Endothelial cell of umbilical vein (primary cell): ENCODE measurements around the gene SHCBP1L. TPM values are rescaled to one million over a fixed set of nuclear protein-coding genes. Genes with fewer than 3 reads are reported as not detected.

Experiments
- BruUV-seq: library from RNA; stranded (reverse); fragments of 400-500 nt; replicated peaks from 2 replicates; lab custom pipeline; 2021; lab: Mats Ljungman, UMichigan
- CTCF ChIA-PET: fragments of 300-600, 350-600 bp; sonication (Branson Sonifier 250); formaldehyde crosslinking; loops from one replicate; lab custom pipeline; 2021; ENCODE audit warnings: antibody characterized with exemption, inconsistent platforms; lab: Charles Lee
- POLR2A ChIA-PET: fragments of 300-600, 350-600 bp; sonication (Branson Sonifier 250); formaldehyde crosslinking; loops from one replicate; lab custom pipeline; 2021; ENCODE audit warnings: antibody characterized with exemption, inconsistent platforms; lab: Charles Lee
- DNase-seq: peaks from one replicate; pipeline ENCODE4 v3.0.0-alpha.2; 2011; ENCODE audit warnings: low read depth, low spot score
- FAIRE-seq: peaks from 2 replicates; lab custom pipeline; 2011; peaks lifted over from hg19 to GRCh38; lab: Jason Lieb, UNC
- H2AFZ ChIP-seq: 2 replicates; pipeline ENCODE4 v1.6.0; 2012; ENCODE audit warnings: low read depth, low read length, control low read depth, inconsistent platforms
- H3K27ac ChIP-seq: 2 replicates; pipeline ENCODE4 v1.5.1; 2011; ENCODE audit warnings: low read depth, mild to moderate bottlenecking, control low read depth, low read length, moderate library complexity; ENCODE audit not compliant: insufficient read depth
- H3K27me3 ChIP-seq, 2 experiments: 2 replicates each; pipeline versions ENCODE4 v1.6.0 to v1.6.1; 2011; ENCODE audit warnings: low read length in 2 of 2, mixed read lengths in 1 of 2; ENCODE audit not compliant: control insufficient read depth in 2 of 2, insufficient read depth in 2 of 2
- H3K36me3 ChIP-seq, 2 experiments: 2 replicates in 1 of 2; 3 replicates in 1 of 2; pipeline ENCODE4 v1.5.1; 2011; ENCODE audit warnings: low read length in 2 of 2, mild to moderate bottlenecking in 1 of 2, moderate library complexity in 1 of 2; ENCODE audit not compliant: control insufficient read depth in 2 of 2, insufficient read depth in 2 of 2; ENCODE audit errors: extremely low read depth in 1 of 2
- H3K4me1 ChIP-seq: 3 replicates; pipeline ENCODE4 v1.5.1; 2011; ENCODE audit warnings: mild to moderate bottlenecking, low read length; ENCODE audit not compliant: control insufficient read depth, insufficient read depth; ENCODE audit errors: extremely low read depth
- H3K4me2 ChIP-seq: 2 replicates; pipeline ENCODE4 v1.6.1; 2011; ENCODE audit warnings: low read length, control low read depth, mixed read lengths; ENCODE audit not compliant: insufficient read depth
- H3K4me3 ChIP-seq, 3 experiments: fragments of 200-600 bp in 1 of 3; sonication (generic), shearing (Covaris generic) in 1 of 3; replicated peaks in 1 of 3; 2 replicates each; pipeline ENCODE4 v1.5.1; 2011 to 2016; ENCODE audit warnings: control low read depth in 3 of 3, low read length in 3 of 3, mild to moderate bottlenecking in 2 of 3, inconsistent platforms in 1 of 3, low read depth in 1 of 3, moderate library complexity in 1 of 3; ENCODE audit not compliant: insufficient read depth in 1 of 3
- H3K79me2 ChIP-seq: 2 replicates; pipeline ENCODE4 v1.6.0; 2012; ENCODE audit warnings: low read length, inconsistent platforms; ENCODE audit not compliant: control insufficient read depth, insufficient read depth
- H3K9ac ChIP-seq: replicated peaks from 2 replicates; pipeline ENCODE3; 2011; ENCODE audit warnings: low read length, control low read depth; ENCODE audit not compliant: insufficient read depth; ENCODE audit errors: extremely low read depth
- H3K9me1 ChIP-seq: replicated peaks from 3 replicates; pipeline ENCODE4 v1.6.0; 2011; ENCODE audit warnings: mild to moderate bottlenecking, low read length; ENCODE audit not compliant: control insufficient read depth, insufficient read depth; ENCODE audit errors: extremely low read depth
- H3K9me3 ChIP-seq: replicated peaks from 2 replicates; pipeline ENCODE4 v1.5.1; 2012; ENCODE audit warnings: low read length, inconsistent platforms; ENCODE audit not compliant: control insufficient read depth, insufficient read depth
- H4K20me1 ChIP-seq: replicated peaks from 2 replicates; pipeline ENCODE3; 2011; ENCODE audit warnings: mild to moderate bottlenecking, low read length; ENCODE audit not compliant: control insufficient read depth, insufficient read depth; ENCODE audit errors: extremely low read depth
- CTCF ChIP-seq, 2 donors: IDR thresholded peaks; 1 replicate in 1 of 2; 2 replicates in 1 of 2; pipeline ENCODE4 v1.5.1; 2011; ENCODE audit warnings: low read length in 2 of 2, mild to moderate bottlenecking in 2 of 2, moderate library complexity in 2 of 2, control low read depth in 1 of 2, inconsistent platforms in 1 of 2, low read depth in 1 of 2; ENCODE audit not compliant: insufficient read depth in 1 of 2; ENCODE audit errors: extremely low read depth in 1 of 2
- EZH2 ChIP-seq: IDR thresholded peaks from 2 replicates; pipeline ENCODE4 v1.6.1; 2012; ENCODE audit warnings: borderline replicate concordance, low read depth, mild to moderate bottlenecking, moderate library complexity, low read length, inconsistent platforms; ENCODE audit not compliant: severe bottlenecking
- FOS ChIP-seq: IDR thresholded peaks from 2 replicates; pipeline ENCODE4 v1.6.1; 2011; ENCODE audit warnings: mild to moderate bottlenecking, low read length, moderate library complexity, borderline replicate concordance; ENCODE audit not compliant: insufficient read depth
- GATA2 ChIP-seq: IDR thresholded peaks from 2 replicates; pipeline ENCODE4 v1.7.0; 2011; ENCODE audit warnings: low read depth, mild to moderate bottlenecking, moderate library complexity, mixed read lengths, low read length; ENCODE audit not compliant: insufficient read length, insufficient read depth
- JUN ChIP-seq: IDR thresholded peaks from 2 replicates; pipeline ENCODE4 v1.6.1; 2011; ENCODE audit warnings: borderline replicate concordance, low read depth; ENCODE audit not compliant: insufficient read length, insufficient read depth
- MYC ChIP-seq: IDR thresholded peaks from one replicate; pipeline ENCODE4 v1.6.1; 2011; ENCODE audit warnings: mild to moderate bottlenecking, low read depth, low read length
- POLR2A ChIP-seq: IDR thresholded peaks from 2 replicates; pipeline ENCODE4 v1.6.1; 2012; ENCODE audit warnings: low read depth, mild to moderate bottlenecking, control low read depth, low read length
- POLR2AphosphoS5 ChIP-seq: IDR thresholded peaks from 2 replicates; pipeline ENCODE4 v1.6.1; 2012; ENCODE audit warnings: low read depth, mild to moderate bottlenecking, control low read depth, low read length, moderate library complexity; ENCODE audit not compliant: insufficient read depth
- dilution Hi-C: fragments of 300-500 bp; cut with MboI; formaldehyde crosslinking; loops from one replicate; pipeline ENCODE4 v1.15.0; 2019; ENCODE audit warnings: low sequenced_read_pairs; ENCODE audit not compliant: extremely low pct_ligation_motif_present
- intact Hi-C: fragments of 100-400 bp; cut with micrococcal nuclease; formaldehyde crosslinking; loops from one replicate; pipeline ENCODE4 v1.10.0; 2022
- polyA plus RNA-seq, 4 experiments: library from polyadenylated mRNA; depleted of rRNA in 3 of 4; stranded (reverse) in 3 of 4; unstranded in 1 of 4; fragments of >200 nt; gene quantifications; 2 replicates each; pipeline versions ENCODE4 v1.2.1 to v1.2.3, GENCODE V29; 2011 to 2012; ENCODE audit warnings: missing spikeins in 1 of 4
- total RNA-seq: library from RNA; stranded (reverse); gene quantifications from 2 replicates; pipeline ENCODE4 v1.2.3, GENCODE V29; 2021
- TF ChIP-seq, protein P1 (sequence below): IDR thresholded peaks from 2 replicates; pipeline ENCODE4 v1.6.1; 2011; ENCODE audit not compliant: insufficient read depth, insufficient read length

Gene SHCBP1L
- total and polyA plus RNA-seq, 2 donors (not counting 3 experiments of a cell fraction or from before 2014, with no cell fraction given), result not detected

DNA sequence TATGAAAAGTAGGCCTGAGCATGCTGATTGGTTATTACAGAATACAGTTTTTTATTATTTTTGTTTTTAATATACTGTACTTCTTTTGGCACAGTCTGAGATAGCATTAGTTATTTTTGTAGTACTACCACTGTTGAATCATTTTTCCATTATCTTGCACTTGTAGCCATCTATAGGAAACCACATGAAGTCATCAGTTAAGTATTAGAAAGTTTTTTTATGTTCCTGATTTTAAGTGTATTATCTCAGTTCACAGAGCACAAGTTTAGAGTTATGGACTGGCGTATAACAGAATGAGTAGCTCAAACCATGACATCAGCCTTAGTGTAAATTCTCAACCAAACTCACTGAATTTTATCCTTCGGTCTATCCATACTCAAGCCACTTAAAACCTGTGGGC, 91.0 kb downstream of the SHCBP1L start:
- no peak overlapping the region for H3K4me2 ChIP-seq
- H2AFZ ChIP-seq, result no peak overlapping the region
- no peaks in the 10 kb centered on the region for H3K27me3 ChIP-seq
- H3K36me3 ChIP-seq, result peaks cover 33 to 64% of the 10 kb centered on the region in 2 experiments
- no peaks in the 10 kb centered on the region for H3K4me1 ChIP-seq
- H3K9ac ChIP-seq, result no peak overlapping the region
- peaks cover 9% of the 10 kb centered on the region for H4K20me1 ChIP-seq
- TF ChIP-seq, protein P1, sequence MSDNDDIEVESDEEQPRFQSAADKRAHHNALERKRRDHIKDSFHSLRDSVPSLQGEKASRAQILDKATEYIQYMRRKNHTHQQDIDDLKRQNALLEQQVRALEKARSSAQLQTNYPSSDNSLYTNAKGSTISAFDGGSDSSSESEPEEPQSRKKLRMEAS, result no peak
- no peak for TF ChIP-seq CTCF (IDR thresholded peaks at IDR 0.05; ENCODE audit: extremely low read depth in 1 of 2, insufficient read depth in 1 of 2, low read depth in 1 of 2, low read length in 2 of 2)
- TF ChIP-seq POLR2A, result no peak
- TF ChIP-seq POLR2AphosphoS5, result no peak
- TF ChIP-seq FOS, result no peak
- TF ChIP-seq GATA2, result no peak
- no peak for TF ChIP-seq MYC
- TF ChIP-seq EZH2, result no peak
- no peak for TF ChIP-seq JUN
- ChIA-PET CTCF (no interaction called here), POLR2A (no interaction called here)
- no peaks in the 10 kb centered on the region for H3K9me3 ChIP-seq
- H3K9me1 ChIP-seq, result no peaks in the 10 kb centered on the region
- dilution Hi-C loops (no loop called here), intact Hi-C loops (no loop called here)
- peaks cover 44% of the 10 kb centered on the region for H3K79me2 ChIP-seq
- BruUV-seq, result no TSS peak
- H3K27ac ChIP-seq, result no peak overlapping the region
- DNase-seq (no peak), FAIRE-seq (no peak)
- H3K4me3 ChIP-seq, result no peak overlapping the region
